HepG2 (cell line): Measurements from ENCODE around the gene ZNF443. TPM values are rescaled to one million over a fixed set of nuclear protein-coding genes. Genes with fewer than 3 reads are reported as not detected.
"Not testable (repeated sequence)": the region's sequence is repeated elsewhere in the genome, so short reads cannot be mapped to it uniquely, and the experiment has no call there.

Source experiments
- ATAC-seq: fragments of 200-7000 bp; cut with Tn5 transposase; 3 replicates; pipeline ENCODE4 v1.9.1; 2020; ENCODE audit warnings: mild to moderate bottlenecking, moderate library complexity
- BruUV-seq: library from RNA; stranded (reverse); fragments of 400-500 nt; replicated peaks from 2 replicates; lab custom pipeline; 2021; lab: Mats Ljungman, UMichigan
- CTCF ChIA-PET: fragments of 300-600 bp; formaldehyde crosslinking; extraction: SDS; loops from one replicate; lab custom pipeline; 2021; ENCODE audit warnings: low total read pairs, inconsistent platforms, low intra/inter-chr PET ratio; lab: Yijun Ruan, JAX
- POLR2A ChIA-PET: fragments of 350-600 bp; sonication (Branson Sonifier 250); formaldehyde crosslinking; loops from one replicate; lab custom pipeline; 2020; ENCODE audit warnings: antibody characterized with exemption, inconsistent platforms; lab: Yijun Ruan, JAX
- DNase-seq: peaks from one replicate; pipeline ENCODE4 v3.0.0-alpha.2; 2015; ENCODE audit warnings: low spot score
- FAIRE-seq: peaks from 3 replicates; lab custom pipeline; 2011; peaks lifted over from hg19 to GRCh38; lab: Jason Lieb, UNC
- H2AFZ ChIP-seq: one replicate; pipeline ENCODE4 v1.6.1; 2011; ENCODE audit warnings: low read length, inconsistent platforms
- H3K27ac ChIP-seq: fragments of 300-600 bp; 3 replicates; pipeline ENCODE4 v1.8.0; 2011; ENCODE audit warnings: mixed run types, mild to moderate bottlenecking, mixed read lengths, low read length, inconsistent platforms; ENCODE audit not compliant: insufficient read depth; ENCODE audit errors: extremely low read length
- H3K27me3 ChIP-seq, 2 experiments: fragments of 200-600 bp in 1 of 2; 2 replicates in 1 of 2; 3 replicates in 1 of 2; pipeline versions ENCODE4 v1.6.0 to v1.8.0; 2011; ENCODE audit warnings: low read length in 2 of 2, mild to moderate bottlenecking in 2 of 2, moderate library complexity in 2 of 2, inconsistent platforms in 1 of 2; ENCODE audit not compliant: insufficient read depth in 2 of 2, control insufficient read depth in 1 of 2
- H3K36me3 ChIP-seq, 2 experiments: fragments of 200-600 bp in 1 of 2; replicated peaks in 1 of 2; 2 replicates in 1 of 2; 3 replicates in 1 of 2; pipeline versions ENCODE4 v1.5.1 to v1.8.0; 2011; ENCODE audit warnings: low read length in 2 of 2, inconsistent platforms in 1 of 2; ENCODE audit not compliant: insufficient read depth in 2 of 2, control insufficient read depth in 1 of 2
- H3K4me1 ChIP-seq: 2 replicates; pipeline ENCODE4 v1.5.1; 2012; ENCODE audit warnings: low read length, inconsistent platforms; ENCODE audit not compliant: insufficient read depth
- H3K4me2 ChIP-seq: 2 replicates; pipeline ENCODE4 v1.6.0; 2011; ENCODE audit warnings: low read depth, low read length, inconsistent platforms
- H3K4me3 ChIP-seq, 3 experiments: fragments of 200-600 bp in 1 of 3; sonication (generic), shearing (Covaris generic) in 1 of 3; replicated peaks in 1 of 3; 2 replicates each; pipeline ENCODE4 v1.5.1; 2011 to 2016; ENCODE audit warnings: low read length in 3 of 3, inconsistent platforms in 2 of 3, low read depth in 2 of 3, mild to moderate bottlenecking in 2 of 3, control low read depth in 1 of 3, mixed read lengths in 1 of 3; ENCODE audit not compliant: insufficient read depth in 1 of 3
- H3K79me2 ChIP-seq: one replicate; pipeline ENCODE4 v1.6.1; 2011; ENCODE audit warnings: low read length, inconsistent platforms; ENCODE audit not compliant: insufficient read depth
- H3K9ac ChIP-seq: 2 replicates; pipeline ENCODE4 v1.6.0; 2011; ENCODE audit warnings: mild to moderate bottlenecking, low read depth, low read length, inconsistent platforms; ENCODE audit not compliant: insufficient read depth
- H3K9me3 ChIP-seq: 2 replicates; pipeline ENCODE4 v1.5.1; 2012; ENCODE audit warnings: mild to moderate bottlenecking, low read length
- H4K20me1 ChIP-seq: 2 replicates; pipeline ENCODE4 v1.6.0; 2011; ENCODE audit warnings: inconsistent platforms, mild to moderate bottlenecking, low read length, moderate library complexity; ENCODE audit not compliant: insufficient read depth
- ELF4 ChIP-seq: sonication (generic); formaldehyde crosslinking; IDR thresholded peaks from 2 replicates; pipeline ENCODE4 v1.5.0; 2020; ENCODE audit warnings: missing genetic modification reagents, mild to moderate bottlenecking, moderate library complexity, borderline replicate concordance
- HNF1A ChIP-seq, 2 experiments: sonication (generic) in 1 of 2; formaldehyde crosslinking in 1 of 2; IDR thresholded peaks; 2 replicates each; pipeline versions ENCODE4 v1.4.0 to v1.6.1; 2016 to 2020; ENCODE audit warnings: borderline replicate concordance in 1 of 2, low read depth in 1 of 2, mild to moderate bottlenecking in 1 of 2, missing genetic modification reagents in 1 of 2
- RARA ChIP-seq: IDR thresholded peaks from 2 replicates; pipeline ENCODE4 v1.6.1; 2016; ENCODE audit warnings: missing genetic modification reagents, missing compliant biosample characterization
- RXRB ChIP-seq: IDR thresholded peaks from 2 replicates; pipeline ENCODE4 v1.6.1; 2016; ENCODE audit warnings: borderline replicate concordance, missing genetic modification reagents, missing compliant biosample characterization
- SOX5 ChIP-seq: IDR thresholded peaks from 2 replicates; pipeline ENCODE4 v1.6.1; 2016; ENCODE audit warnings: borderline replicate concordance
- ZNF747 ChIP-seq: sonication (generic); formaldehyde crosslinking; IDR thresholded peaks from 2 replicates; pipeline ENCODE4 v1.8.1; 2023; ENCODE audit warnings: missing genetic modification reagents, mild to moderate bottlenecking, borderline replicate concordance
- ZNF770 ChIP-seq: sonication (generic); formaldehyde crosslinking; IDR thresholded peaks from 2 replicates; pipeline ENCODE4 v1.5.0; 2020; ENCODE audit warnings: mild to moderate bottlenecking, missing genetic modification reagents
- WGBS: methylation state at CpG from one replicate; pipeline ENCODE4 v1.1.6; 2017; ENCODE audit warnings: low lambda C conversion rate; 5-methylcytosine and 5-hydroxymethylcytosine counted together
- in situ Hi-C: cut with HindIII; loops from 2 replicates; pipeline ENCODE4 v1.10.0; 2017; ENCODE audit warnings: low pct_unique_long_range_greater_than_20kb; ENCODE audit not compliant: extremely low pct_ligation_motif_present
- intact Hi-C: fragments of 100-400 bp; cut with micrococcal nuclease; formaldehyde crosslinking; loops from one replicate; pipeline ENCODE4 v1.10.0; 2022; ENCODE audit not compliant: unreplicated experiment
- polyA plus RNA-seq, 8 experiments: library from polyadenylated mRNA; depleted of rRNA in 3 of 8; stranded (reverse) in 7 of 8; unstranded in 1 of 8; fragments of >200 nt; fragmentation: Illumina TruSeq in 4 of 8; extraction: Trizol in 4 of 8; gene quantifications; 2 replicates each; pipeline versions ENCODE4 v1.2.1 to v1.2.3, GENCODE V29; 2011 to 2016; ENCODE audit warnings: low read depth in 4 of 8, missing spikeins in 1 of 8, mixed read lengths in 1 of 8; ENCODE audit not compliant: insufficient read depth in 1 of 8
- total RNA-seq, 5 experiments: library from RNA; depleted of rRNA; stranded (reverse); fragments of >200 nt; fragmentation: Illumina TruSeq; extraction: Trizol; gene quantifications; 2 replicates each; pipeline ENCODE4 v1.2.3, GENCODE V29; 2016; ENCODE audit warnings: low read depth in 1 of 5

ZNF443 gene
- total and polyA plus RNA-seq, 2 of the 13 experiments (the other 11 are each of a cell fraction or from before 2014, with no cell fraction given), result 3.6 to 19.0 TPM

- peak; percentile 25; the same call in 1 of the 2 replicates for TF ChIP-seq RARA
- 0 out of 2 replicates have a peak, but pooled peaks have one; percentile 46 for TF ChIP-seq ZNF747 (CRISPR knock-in tag)
- 0 out of 2 replicates have a peak, but pooled peaks have one; percentile 19 for TF ChIP-seq ZNF770 (CRISPR knock-in tag)
- TF ChIP-seq SOX5 (CRISPR knock-in tag), result 0 out of 2 replicates have a peak, but pooled peaks have one; percentile 19
- peak; percentile 19; the same call in 1 of the 2 replicates for TF ChIP-seq RXRB
- 0 out of 2 replicates have a peak, but pooled peaks have one; percentile 18 for TF ChIP-seq ELF4 (CRISPR knock-in tag)
- peak; percentile 70; the same call in 1 of the 2 replicates for TF ChIP-seq HNF1A (IDR thresholded peaks at IDR 0.05; ENCODE audit: low read depth)
- TF ChIP-seq HNF1A (CRISPR knock-in tag; IDR thresholded peaks at IDR 0.05; ENCODE audit: borderline replicate concordance), result peak; percentile 64; the same call in 1 of the 2 replicates
Measured at GRCh38 chr19:12399901-12400632, 40.8 kb downstream of the ZNF443 start (continued).

GRCh38 chr19:12391148-12391547, 49.7 kb downstream of the ZNF443 start:
- peaks cover 21% of the 10 kb centered on the region for H3K79me2 ChIP-seq
- H3K9ac ChIP-seq, ATAC-seq, FAIRE-seq, DNase-seq, CTCF ChIA-PET, in situ Hi-C loops, H2AFZ ChIP-seq, H3K4me3 ChIP-seq, H4K20me1 ChIP-seq, H3K4me2 ChIP-seq, POLR2A ChIA-PET, H3K27ac ChIP-seq, H3K9me3 ChIP-seq, H3K4me1 ChIP-seq, H3K27me3 ChIP-seq, BruUV-seq, intact Hi-C loops: not testable (repeated sequence)
- 97% methylated on average over 6 of the region's 6 CpGs for WGBS
- peaks cover 10 to 29% of the 10 kb centered on the region in 2 experiments; a peak in 3 of 5 replicates for H3K36me3 ChIP-seq
